CD4-positive, alpha-beta T cell treated with Interleukin-10 for 1 hour (primary cell): ENCODE data around the gene PGBD5.

Source experiments
- DNase-seq: peaks from one replicate; pipeline ENCODE4 v3.0.0-alpha.2; 2020

PGBD5 gene

GRCh38 chr1:230345139-230345885 is 80.8 kb downstream of the PGBD5 start:
- no peak for DNase-seq

- no peak for DNase-seq
Observed at GRCh38 chr1:230342699-230343098, 83.4 kb downstream of the PGBD5 start.

- DNase-seq: no peak
Observed at GRCh38 chr1:230342019-230342418, 84.1 kb downstream of the PGBD5 start.

- no peak for DNase-seq
Observed at GRCh38 chr1:230341162-230341546, 85.0 kb downstream of the PGBD5 start.

GRCh38 chr1:230340526-230341161 is 85.5 kb downstream of the PGBD5 start:
- no peak for DNase-seq

- DNase-seq: no peak
Observed at GRCh38 chr1:230339033-230339432, 87.1 kb downstream of the PGBD5 start.

GRCh38 chr1:230337266-230337665 is 88.9 kb downstream of the PGBD5 start:
- DNase-seq: no peak

- no peak for DNase-seq
Observed at GRCh38 chr1:230335861-230336522, 90.1 kb downstream of the PGBD5 start.

- no peak for DNase-seq
Observed at GRCh38 chr1:230334447-230334837, 91.7 kb downstream of the PGBD5 start.

- DNase-seq: no peak
Observed at GRCh38 chr1:230333590-230334446, 92.3 kb downstream of the PGBD5 start.

GRCh38 chr1:230332575-230333066 is 93.5 kb downstream of the PGBD5 start:
- no peak for DNase-seq

- DNase-seq: no peak
Observed at GRCh38 chr1:230332061-230332460, 94.1 kb downstream of the PGBD5 start.

GRCh38 chr1:230330157-230330556 is 96.0 kb downstream of the PGBD5 start:
- DNase-seq: no peak

GRCh38 chr1:230328342-230329015 is 97.7 kb downstream of the PGBD5 start:
- DNase-seq: no peak

GRCh38 chr1:230327892-230328284 is 98.2 kb downstream of the PGBD5 start:
- DNase-seq: no peak

- no peak for DNase-seq
Observed at GRCh38 chr1:230326971-230327891, 98.9 kb downstream of the PGBD5 start.

GRCh38 chr1:230323686-230324085 is 102.4 kb downstream of the PGBD5 start:
- DNase-seq: no peak

- no peak for DNase-seq
Observed at GRCh38 chr1:230322967-230323547, 103.1 kb downstream of the PGBD5 start.

- DNase-seq: no peak
Observed at GRCh38 chr1:230322421-230322756, 103.7 kb downstream of the PGBD5 start.

- DNase-seq: no peak
Observed at GRCh38 chr1:230321741-230322420, 104.3 kb downstream of the PGBD5 start.
